Activated B cell treated with CpG ODN at 0.5 μM for 24 hours (primary cell): ENCODE results near the gene PCDHGC3. TPM values are rescaled to one million over a fixed set of nuclear protein-coding genes. Genes with fewer than 3 reads are reported as not detected.
"Not testable (repeated sequence)": the region's sequence is repeated elsewhere in the genome, so short reads cannot be mapped to it uniquely, and the experiment has no call there.

ENCODE experiments used
- ATAC-seq: fragments of 200-7000 bp; cut with Tn5 transposase; one replicate; pipeline ENCODE4 v1.10.0; 2021; ENCODE audit warnings: low read depth, mild to moderate bottlenecking, moderate library complexity
- CTCF ChIA-PET: fragments of 350-600 bp; sonication (Branson Sonifier 250); formaldehyde crosslinking; loops from one replicate; lab custom pipeline; 2021; ENCODE audit warnings: antibody characterized with exemption; lab: Charles Lee
- POLR2A ChIA-PET: fragments of 350-600 bp; sonication (Branson Sonifier 250); formaldehyde crosslinking; loops from one replicate; lab custom pipeline; 2021; ENCODE audit warnings: antibody characterized with exemption; lab: Charles Lee
- DNase-seq: peaks from one replicate; pipeline ENCODE4 v3.0.0; 2022
- H3K27ac Mint-ChIP-seq: one replicate; pipeline ENCODE4 v1.8.0; 2020; ENCODE audit warnings: mixed read lengths
- H3K27me3 Mint-ChIP-seq: one replicate; pipeline ENCODE4 v1.8.0; 2021; ENCODE audit warnings: mixed read lengths
- H3K36me3 Mint-ChIP-seq: one replicate; pipeline ENCODE4 v1.8.0; 2021; ENCODE audit warnings: low read depth, mixed read lengths
- H3K4me1 Mint-ChIP-seq: one replicate; pipeline ENCODE4 v1.8.0; 2021; ENCODE audit warnings: mixed read lengths
- H3K4me3 Mint-ChIP-seq: one replicate; pipeline ENCODE4 v1.8.0; 2020; ENCODE audit warnings: mild to moderate bottlenecking, mixed read lengths
- H3K9me3 Mint-ChIP-seq: one replicate; pipeline ENCODE4 v1.8.0; 2020; ENCODE audit warnings: mixed read lengths
- intact Hi-C: fragments of 100-400 bp; cut with micrococcal nuclease; formaldehyde crosslinking; loops from one replicate; pipeline ENCODE4 v1.15.1; 2024
- total RNA-seq: library from RNA; stranded (reverse); gene quantifications from 2 replicates; pipeline ENCODE4 v1.2.3, GENCODE V29; 2022
- TF ChIP-seq, protein P1 (sequence below): fragments of 200-600 bp; IDR thresholded peaks from one replicate; pipeline ENCODE4 v1.8.0; 2022; ENCODE audit warnings: antibody characterized with exemption, mild to moderate bottlenecking

Gene PCDHGC3
- 2.6 and 3.3 TPM in 2 replicates for total RNA-seq

GRCh38 chr5:141475625-141476131 is at the start of gene PCDHGC3:
Gene PCDHGC3, plus strand, starts transcription at chr5:141475966. Its CDS starts 151 bp downstream, at chr5:141476117.
- no peak for DNase-seq
- Mint-ChIP-seq H3K27me3 (peaks cover 32% of the 10 kb centered on the region), H3K27ac (peak within 1 kb of the TSS; percentile 32), H3K9me3 (no peaks in the 10 kb centered on the region), H3K4me3 (peak within 1 kb of the TSS; percentile 93), H3K36me3 (peaks cover 2% of the 10 kb centered on the region), H3K4me1 (peaks cover 28% of the 10 kb centered on the region)
- intact Hi-C loops = loop anchor here (1.0 to 2.0 kb wide), 6 partner anchors 9 to 83 kb away; partner anchors contain the start of gene PCDHGA12
- peak; percentile 96 for ATAC-seq
- ChIA-PET CTCF (interaction anchor here (0.6 to 4.6 kb wide), 15 partner anchors 10 to 89 kb away, joined by 3 to 59 read pairs (median 5); partner anchors contain the start of genes PCDHGA10, PCDHGA12 and PCDHGB6), POLR2A (interaction anchor here (1.1 to 1.2 kb wide), 3 partner anchors 10 to 88 kb away, joined by 3 to 5 read pairs (median 4); no protein-coding TSS in a partner anchor)
- TF ChIP-seq, protein P1, sequence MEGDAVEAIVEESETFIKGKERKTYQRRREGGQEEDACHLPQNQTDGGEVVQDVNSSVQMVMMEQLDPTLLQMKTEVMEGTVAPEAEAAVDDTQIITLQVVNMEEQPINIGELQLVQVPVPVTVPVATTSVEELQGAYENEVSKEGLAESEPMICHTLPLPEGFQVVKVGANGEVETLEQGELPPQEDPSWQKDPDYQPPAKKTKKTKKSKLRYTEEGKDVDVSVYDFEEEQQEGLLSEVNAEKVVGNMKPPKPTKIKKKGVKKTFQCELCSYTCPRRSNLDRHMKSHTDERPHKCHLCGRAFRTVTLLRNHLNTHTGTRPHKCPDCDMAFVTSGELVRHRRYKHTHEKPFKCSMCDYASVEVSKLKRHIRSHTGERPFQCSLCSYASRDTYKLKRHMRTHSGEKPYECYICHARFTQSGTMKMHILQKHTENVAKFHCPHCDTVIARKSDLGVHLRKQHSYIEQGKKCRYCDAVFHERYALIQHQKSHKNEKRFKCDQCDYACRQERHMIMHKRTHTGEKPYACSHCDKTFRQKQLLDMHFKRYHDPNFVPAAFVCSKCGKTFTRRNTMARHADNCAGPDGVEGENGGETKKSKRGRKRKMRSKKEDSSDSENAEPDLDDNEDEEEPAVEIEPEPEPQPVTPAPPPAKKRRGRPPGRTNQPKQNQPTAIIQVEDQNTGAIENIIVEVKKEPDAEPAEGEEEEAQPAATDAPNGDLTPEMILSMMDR = no peak

DNA sequence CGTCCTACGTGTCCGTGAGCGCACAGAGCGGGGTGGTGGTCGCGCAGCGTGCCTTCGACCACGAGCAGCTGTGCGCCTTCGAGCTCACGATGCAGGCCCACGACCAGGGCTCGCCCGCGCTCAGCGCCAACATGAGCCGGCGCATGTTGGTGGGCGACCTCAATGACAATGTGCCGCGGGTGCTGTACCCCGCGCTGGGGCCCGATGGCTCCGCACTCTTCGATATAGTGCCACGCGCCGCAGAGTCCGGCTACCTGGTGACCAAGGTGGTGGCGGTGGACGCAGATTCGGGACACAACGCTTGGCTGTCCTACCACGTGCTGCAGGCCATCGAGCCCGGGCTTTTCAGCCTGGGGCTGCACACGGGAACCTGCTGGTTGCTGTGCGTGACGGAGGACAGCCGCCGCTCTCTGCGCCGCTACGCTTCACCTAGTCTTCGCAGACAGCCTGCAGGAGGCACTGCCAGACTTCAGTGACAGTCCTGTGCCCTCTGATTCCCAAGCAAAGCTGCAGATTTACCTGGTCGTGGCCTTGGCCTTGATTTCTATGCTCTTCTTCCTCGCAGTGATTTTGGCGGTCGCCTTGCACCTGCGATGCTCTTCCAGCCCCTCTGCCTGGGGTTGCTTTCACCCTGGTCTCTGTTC is 47.9 kb upstream of the PCDHGC3 start:
- peaks cover 16% of the 10 kb centered on the region for H3K4me1 Mint-ChIP-seq
- ATAC-seq (no peak), DNase-seq (no peak)
- TF ChIP-seq, protein P1 = no peak
- intact Hi-C loops = no loop called here
- ChIA-PET POLR2A (no interaction called here), CTCF (interaction anchor here (0.7 to 1.4 kb wide), 2 partner anchors 11 to 85 kb away, joined by 3 read pairs; partner anchors contain the start of gene PCDHGB7)
- H3K27me3 Mint-ChIP-seq = peaks cover 51% of the 10 kb centered on the region
- H3K9me3 Mint-ChIP-seq = peaks cover 20% of the 10 kb centered on the region
- H3K36me3 Mint-ChIP-seq = peaks cover 5% of the 10 kb centered on the region
- no peak overlapping the region for H3K4me3 Mint-ChIP-seq
- H3K27ac Mint-ChIP-seq = no peak overlapping the region

- Mint-ChIP-seq H3K27ac (peak within 1 kb of the TSS; percentile 76), H3K9me3 (peaks cover 19% of the 10 kb centered on the region), H3K4me3 (peak within 1 kb of the TSS; percentile 80), H3K27me3 (peaks cover 46% of the 10 kb centered on the region), H3K4me1 (peaks cover 16% of the 10 kb centered on the region), H3K36me3 (peaks cover 7% of the 10 kb centered on the region)
- no peak for DNase-seq
- POLR2A ChIA-PET = interaction anchor here (1.0 to 1.9 kb wide), 4 partner anchors 81 to 134 kb away, joined by 3 to 8 read pairs (median 5); partner anchors contain the start of gene TAF7
- intact Hi-C loops = loop anchor here (1.0 to 2.0 kb wide), 4 partner anchors 46 to 128 kb away; no protein-coding TSS in a partner anchor
- TF ChIP-seq, protein P1 = no peak
- CTCF ChIA-PET = interaction anchor here (0.6 to 3.3 kb wide), 25 partner anchors 10 to 210 kb away, joined by 3 to 58 read pairs (median 4); partner anchors contain the start of genes PCDHB14, PCDHGA10, PCDHGA11 and PCDHGC3
- ATAC-seq = peak; percentile 86
Observed at GRCh38 chr5:141430332-141431113, 45.2 kb upstream of the PCDHGC3 start, which contains the start of gene PCDHGA12. Gene PCDHGA12, plus strand, starts transcription at chr5:141430507. Its CDS starts 253 bp downstream, at chr5:141430760.

DNA sequence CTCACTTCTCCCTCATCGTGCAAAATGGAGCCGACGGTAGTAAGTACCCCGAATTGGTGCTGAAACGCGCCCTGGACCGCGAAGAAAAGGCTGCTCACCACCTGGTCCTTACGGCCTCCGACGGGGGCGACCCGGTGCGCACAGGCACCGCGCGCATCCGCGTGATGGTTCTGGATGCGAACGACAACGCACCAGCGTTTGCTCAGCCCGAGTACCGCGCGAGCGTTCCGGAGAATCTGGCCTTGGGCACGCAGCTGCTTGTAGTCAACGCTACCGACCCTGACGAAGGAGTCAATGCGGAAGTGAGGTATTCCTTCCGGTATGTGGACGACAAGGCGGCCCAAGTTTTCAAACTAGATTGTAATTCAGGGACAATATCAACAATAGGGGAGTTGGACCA is 44.5 kb upstream of the PCDHGC3 start:
- POLR2A ChIA-PET = interaction anchor here (1.0 to 1.9 kb wide), 3 partner anchors 111 to 133 kb away, joined by 3 to 8 read pairs (median 7); partner anchors contain the start of gene TAF7
- Mint-ChIP-seq H3K27ac (peak overlapping the region; percentile 53), H3K4me3 (peak overlapping the region; percentile 80), H3K4me1 (peaks cover 16% of the 10 kb centered on the region), H3K27me3 (peaks cover 41% of the 10 kb centered on the region), H3K9me3 (peaks cover 19% of the 10 kb centered on the region), H3K36me3 (peaks cover 7% of the 10 kb centered on the region)
- intact Hi-C loops = loop anchor here (2.0 kb wide), 2 partner anchors 46 to 82 kb away; no protein-coding TSS in a partner anchor
- CTCF ChIA-PET = interaction anchor here (1.5 to 3.3 kb wide), 12 partner anchors 11 to 208 kb away, joined by 3 to 58 read pairs (median 10); partner anchors contain the start of genes PCDHB14, PCDHGA10, PCDHGA11 and TAF7
- peak; percentile 38 for ATAC-seq
- DNase-seq = no peak
- TF ChIP-seq, protein P1 = no peak

DNA sequence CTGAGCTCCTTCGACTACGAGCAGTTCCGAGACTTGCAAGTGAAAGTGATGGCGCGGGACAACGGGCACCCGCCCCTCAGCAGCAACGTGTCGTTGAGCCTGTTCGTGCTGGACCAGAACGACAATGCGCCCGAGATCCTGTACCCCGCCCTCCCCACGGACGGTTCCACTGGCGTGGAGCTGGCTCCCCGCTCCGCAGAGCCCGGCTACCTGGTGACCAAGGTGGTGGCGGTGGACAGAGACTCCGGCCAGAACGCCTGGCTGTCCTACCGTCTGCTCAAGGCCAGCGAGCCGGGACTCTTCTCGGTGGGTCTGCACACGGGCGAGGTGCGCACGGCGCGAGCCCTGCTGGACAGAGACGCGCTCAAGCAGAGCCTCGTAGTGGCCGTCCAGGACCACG is 43.5 kb upstream of the PCDHGC3 start:
- H3K9me3 Mint-ChIP-seq = peaks cover 19% of the 10 kb centered on the region
- POLR2A ChIA-PET = not testable (repeated sequence)

DNA sequence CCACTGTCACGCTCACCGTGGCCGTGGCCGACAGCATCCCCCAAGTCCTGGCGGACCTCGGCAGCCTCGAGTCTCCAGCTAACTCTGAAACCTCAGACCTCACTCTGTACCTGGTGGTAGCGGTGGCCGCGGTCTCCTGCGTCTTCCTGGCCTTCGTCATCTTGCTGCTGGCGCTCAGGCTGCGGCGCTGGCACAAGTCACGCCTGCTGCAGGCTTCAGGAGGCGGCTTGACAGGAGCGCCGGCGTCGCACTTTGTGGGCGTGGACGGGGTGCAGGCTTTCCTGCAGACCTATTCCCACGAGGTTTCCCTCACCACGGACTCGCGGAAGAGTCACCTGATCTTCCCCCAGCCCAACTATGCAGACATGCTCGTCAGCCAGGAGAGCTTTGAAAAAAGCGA is 43.0 kb upstream of the PCDHGC3 start:
- ATAC-seq, CTCF ChIA-PET, POLR2A ChIA-PET, H3K27ac Mint-ChIP-seq, DNase-seq, H3K4me3 Mint-ChIP-seq, H3K36me3 Mint-ChIP-seq, intact Hi-C loops: not testable (repeated sequence)
- Mint-ChIP-seq H3K9me3 (peaks cover 19% of the 10 kb centered on the region), H3K27me3 (peaks cover 30% of the 10 kb centered on the region), H3K4me1 (peaks cover 16% of the 10 kb centered on the region)

More for the DNA sequence above, 43.5 kb upstream of the PCDHGC3 start:
- H3K27ac Mint-ChIP-seq, intact Hi-C loops, ATAC-seq, DNase-seq, H3K36me3 Mint-ChIP-seq: not testable (repeated sequence)
- Mint-ChIP-seq H3K4me3 (peak overlapping the region; percentile 80), H3K27me3 (peaks cover 34% of the 10 kb centered on the region), H3K4me1 (peaks cover 16% of the 10 kb centered on the region)
- CTCF ChIA-PET = interaction anchor here (2.4 to 2.8 kb wide), 3 partner anchors 19 to 132 kb away, joined by 11 to 58 read pairs (median 27); partner anchors contain the start of gene PCDHGA10
